Lower leg skin (tissue), 3 donors: ENCODE results near the gene THSD7B.

Experiments used
- POLR2A ChIP-seq, 2 donors: fragments of 450-650 bp; IDR thresholded peaks; one replicate each; pipeline ENCODE4 v1.6.1; 2016 to 2017; ENCODE audit warnings: antibody characterized with exemption in 2 of 2, mild to moderate bottlenecking in 1 of 2, moderate library complexity in 1 of 2
- TF ChIP-seq, protein P1 (sequence below), 3 donors: fragments of 450-650 bp; IDR thresholded peaks; one replicate each; pipeline ENCODE4 v1.5.1; 2016; ENCODE audit warnings: antibody characterized with exemption in 3 of 3, mild to moderate bottlenecking in 3 of 3, moderate library complexity in 2 of 3

DNA sequence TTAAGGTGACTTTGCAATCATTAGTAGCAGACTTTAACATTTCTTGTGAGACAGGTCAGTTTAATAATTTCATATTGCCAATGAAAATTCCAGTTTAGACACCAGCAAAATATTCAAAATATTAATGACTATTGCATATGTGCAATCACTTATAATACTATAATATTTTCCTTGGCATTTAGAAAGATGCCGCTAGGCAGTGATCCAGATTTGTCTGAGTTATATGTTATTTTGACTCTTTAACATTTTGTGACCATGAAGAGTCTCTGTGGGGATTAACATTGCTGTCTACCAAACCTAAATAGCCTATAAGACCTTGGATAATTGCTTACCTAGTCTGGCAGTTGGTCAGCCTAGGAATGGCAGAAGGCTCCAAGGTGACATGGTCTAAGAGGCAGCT is 389.6 kb downstream of the THSD7B start:
- TF ChIP-seq, protein P1, sequence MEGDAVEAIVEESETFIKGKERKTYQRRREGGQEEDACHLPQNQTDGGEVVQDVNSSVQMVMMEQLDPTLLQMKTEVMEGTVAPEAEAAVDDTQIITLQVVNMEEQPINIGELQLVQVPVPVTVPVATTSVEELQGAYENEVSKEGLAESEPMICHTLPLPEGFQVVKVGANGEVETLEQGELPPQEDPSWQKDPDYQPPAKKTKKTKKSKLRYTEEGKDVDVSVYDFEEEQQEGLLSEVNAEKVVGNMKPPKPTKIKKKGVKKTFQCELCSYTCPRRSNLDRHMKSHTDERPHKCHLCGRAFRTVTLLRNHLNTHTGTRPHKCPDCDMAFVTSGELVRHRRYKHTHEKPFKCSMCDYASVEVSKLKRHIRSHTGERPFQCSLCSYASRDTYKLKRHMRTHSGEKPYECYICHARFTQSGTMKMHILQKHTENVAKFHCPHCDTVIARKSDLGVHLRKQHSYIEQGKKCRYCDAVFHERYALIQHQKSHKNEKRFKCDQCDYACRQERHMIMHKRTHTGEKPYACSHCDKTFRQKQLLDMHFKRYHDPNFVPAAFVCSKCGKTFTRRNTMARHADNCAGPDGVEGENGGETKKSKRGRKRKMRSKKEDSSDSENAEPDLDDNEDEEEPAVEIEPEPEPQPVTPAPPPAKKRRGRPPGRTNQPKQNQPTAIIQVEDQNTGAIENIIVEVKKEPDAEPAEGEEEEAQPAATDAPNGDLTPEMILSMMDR (IDR thresholded peaks at IDR 0.05), result no peak
- no peak for TF ChIP-seq POLR2A (IDR thresholded peaks at IDR 0.05)
